Measurements from ENCODE around the gene KLHL34.

DNA sequence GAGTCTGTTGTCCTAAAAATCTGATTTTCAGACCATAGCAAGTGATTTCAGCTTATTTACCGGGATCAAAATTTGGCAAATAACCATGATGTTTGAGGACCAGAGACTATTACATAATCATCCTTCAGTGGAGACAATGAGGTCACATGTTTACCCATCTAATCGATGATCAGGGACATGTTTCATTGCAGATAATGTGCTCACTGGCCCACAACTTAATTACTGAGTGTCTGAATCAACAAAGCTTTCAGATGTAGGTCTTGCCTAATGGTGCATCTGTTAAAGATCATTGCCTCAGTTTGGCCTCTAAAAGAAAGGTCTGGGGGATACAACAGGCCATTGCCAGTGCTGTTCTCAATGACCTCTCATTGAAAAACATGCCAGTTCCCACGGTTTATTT is 42.8 kb upstream of the KLHL34 start:
- TF ChIP-seq POLR2AphosphoS5 (IDR thresholded peaks at IDR 0.05; ENCODE audit: borderline replicate concordance, low read depth, low read length) (no peak), EZH2 (IDR thresholded peaks at IDR 0.05) (no peak), FOXP2 (optimal IDR thresholded peaks at IDR 0.05; ENCODE audit: control extremely low read depth, extremely low read length, insufficient read depth) (no peak)

Data from SK-N-MC (cell line).